OCI-LY3 (cell line): ENCODE data around the gene OVOL3.

Experiments
- H2AFZ ChIP-seq: fragments of 200-600, 300-600 bp; shearing (Covaris generic); 2 replicates; pipeline ENCODE4 v1.6.0; 2014; ENCODE audit warnings: antibody characterized with exemption, low read depth, low read length
- H3K27ac ChIP-seq: fragments of 200-600, 300-600 bp; sonication (generic); 2 replicates; pipeline ENCODE4 v1.5.1; 2014; ENCODE audit warnings: mild to moderate bottlenecking, low read length, moderate library complexity, mixed read lengths
- H3K27me3 ChIP-seq: fragments of 200-600, 300-600 bp; sonication (generic); 2 replicates; pipeline ENCODE4 v1.6.1; 2014; ENCODE audit warnings: low read depth, low read length, mixed read lengths
- H3K36me3 ChIP-seq: fragments of 200-600, 300-600 bp; sonication (generic); replicated peaks from 2 replicates; pipeline ENCODE3; 2014; ENCODE audit warnings: low read depth, low read length, mixed read lengths
- H3K4me1 ChIP-seq: fragments of 300-600, 200-600 bp; sonication (generic); 2 replicates; pipeline ENCODE4 v1.6.1; 2014; ENCODE audit warnings: low read length, mixed read lengths
- H3K4me2 ChIP-seq: fragments of 200-600, 300-600 bp; sonication (generic); 2 replicates; pipeline ENCODE4 v1.6.1; 2014; ENCODE audit warnings: low read length, mixed read lengths
- H3K4me3 ChIP-seq: fragments of 300-600, 200-600 bp; sonication (generic); 2 replicates; pipeline ENCODE4 v1.5.1; 2014; ENCODE audit warnings: antibody characterized with exemption, mild to moderate bottlenecking, low read length, moderate library complexity
- H3K79me2 ChIP-seq: fragments of 300-600, 200-600 bp; shearing (Covaris generic); 2 replicates; pipeline ENCODE4 v1.6.1; 2014; ENCODE audit warnings: mild to moderate bottlenecking, low read length, mixed read lengths
- H3K9ac ChIP-seq: fragments of 300-600, 200-600 bp; shearing (Covaris generic); 2 replicates; pipeline ENCODE4 v1.6.0; 2014; ENCODE audit warnings: mild to moderate bottlenecking, low read length, moderate library complexity
- H3K9me3 ChIP-seq: fragments of 200-600, 300-600 bp; shearing (Covaris generic); 2 replicates; pipeline ENCODE4 v1.6.1; 2014; ENCODE audit warnings: low read length, mixed read lengths; ENCODE audit not compliant: insufficient read depth
- H4K20me1 ChIP-seq: fragments of 200-600, 300-600 bp; sonication (generic); 2 replicates; pipeline ENCODE4 v1.6.1; 2016; ENCODE audit warnings: low read length, mixed read lengths; ENCODE audit not compliant: insufficient read depth
- EZH2phosphoT487 ChIP-seq: fragments of 200-600 bp; shearing (Covaris generic); IDR thresholded peaks from 2 replicates; pipeline ENCODE4 v1.6.1; 2018; ENCODE audit warnings: antibody characterized with exemption, mixed run types, low read depth
- TF ChIP-seq, protein P1 (sequence below): fragments of 200-600, 300-600 bp; sonication (generic); IDR thresholded peaks from 2 replicates; pipeline ENCODE4 v1.5.1; 2014; ENCODE audit warnings: antibody characterized with exemption, low read length, low read depth

The OVOL3 gene

DNA sequence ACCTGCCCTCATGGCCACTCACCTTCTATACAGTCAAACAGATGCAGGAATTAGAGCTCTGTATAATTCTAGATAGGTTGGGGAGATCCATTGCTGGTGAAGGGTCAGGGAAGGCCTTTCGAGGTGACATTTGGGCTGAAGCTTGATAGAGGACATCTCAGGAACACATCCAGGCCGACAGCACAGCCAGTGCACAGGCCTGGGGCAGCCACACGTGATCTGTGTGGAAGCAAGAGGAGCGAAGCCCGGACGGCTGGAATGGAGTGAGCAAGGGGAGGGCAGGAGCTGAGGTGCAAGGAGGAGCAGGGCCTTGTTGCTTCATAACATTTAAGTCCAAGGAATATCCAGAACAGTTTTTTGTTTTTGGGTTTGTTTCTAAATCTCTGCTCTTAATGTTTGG, 4.5 kb upstream of the OVOL3 start:
- H3K27me3 ChIP-seq: no peaks in the 10 kb centered on the region
- H3K36me3 ChIP-seq: peaks cover 60% of the 10 kb centered on the region
- no peaks in the 10 kb centered on the region for H4K20me1 ChIP-seq
- H3K4me1 ChIP-seq: peaks cover 4% of the 10 kb centered on the region; the same call in 1 of the 2 replicates
- H3K79me2 ChIP-seq: no peaks in the 10 kb centered on the region
- TF ChIP-seq, protein P1, sequence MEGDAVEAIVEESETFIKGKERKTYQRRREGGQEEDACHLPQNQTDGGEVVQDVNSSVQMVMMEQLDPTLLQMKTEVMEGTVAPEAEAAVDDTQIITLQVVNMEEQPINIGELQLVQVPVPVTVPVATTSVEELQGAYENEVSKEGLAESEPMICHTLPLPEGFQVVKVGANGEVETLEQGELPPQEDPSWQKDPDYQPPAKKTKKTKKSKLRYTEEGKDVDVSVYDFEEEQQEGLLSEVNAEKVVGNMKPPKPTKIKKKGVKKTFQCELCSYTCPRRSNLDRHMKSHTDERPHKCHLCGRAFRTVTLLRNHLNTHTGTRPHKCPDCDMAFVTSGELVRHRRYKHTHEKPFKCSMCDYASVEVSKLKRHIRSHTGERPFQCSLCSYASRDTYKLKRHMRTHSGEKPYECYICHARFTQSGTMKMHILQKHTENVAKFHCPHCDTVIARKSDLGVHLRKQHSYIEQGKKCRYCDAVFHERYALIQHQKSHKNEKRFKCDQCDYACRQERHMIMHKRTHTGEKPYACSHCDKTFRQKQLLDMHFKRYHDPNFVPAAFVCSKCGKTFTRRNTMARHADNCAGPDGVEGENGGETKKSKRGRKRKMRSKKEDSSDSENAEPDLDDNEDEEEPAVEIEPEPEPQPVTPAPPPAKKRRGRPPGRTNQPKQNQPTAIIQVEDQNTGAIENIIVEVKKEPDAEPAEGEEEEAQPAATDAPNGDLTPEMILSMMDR: no peak
- TF ChIP-seq EZH2phosphoT487: no peak
- no peak overlapping the region for H3K4me2 ChIP-seq
- H3K27ac ChIP-seq: no peak overlapping the region
- H2AFZ ChIP-seq: no peak overlapping the region
- no peaks in the 10 kb centered on the region for H3K9me3 ChIP-seq
- no peak overlapping the region for H3K9ac ChIP-seq
- H3K4me3 ChIP-seq: no peak overlapping the region

DNA sequence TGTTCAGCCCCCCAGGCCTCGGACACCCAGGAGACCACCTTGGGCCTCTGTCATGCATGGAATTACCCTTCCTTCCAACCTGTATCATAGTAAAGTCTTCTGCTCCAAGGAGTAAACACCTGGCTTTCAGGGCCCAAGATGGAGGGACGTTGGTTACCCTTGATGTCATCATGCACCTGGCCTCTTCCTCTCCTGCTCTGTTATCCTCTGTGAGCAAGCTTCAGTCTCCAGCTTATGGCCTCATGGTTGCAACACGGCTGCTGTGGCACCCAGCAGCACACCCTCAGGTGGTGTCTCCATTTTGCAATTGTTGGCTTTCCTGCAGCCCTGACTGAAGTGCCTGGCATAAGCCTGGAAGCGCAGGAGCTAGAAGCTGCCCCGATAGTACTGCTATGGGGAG, 4.0 kb upstream of the OVOL3 start:
- no peak overlapping the region for H3K27ac ChIP-seq
- H3K4me1 ChIP-seq: peaks cover 4% of the 10 kb centered on the region; the same call in 1 of the 2 replicates
- H3K9me3 ChIP-seq: no peaks in the 10 kb centered on the region
- no peak overlapping the region for H2AFZ ChIP-seq
- H3K4me3 ChIP-seq: no peak overlapping the region
- no peak overlapping the region for H3K9ac ChIP-seq
- no peak overlapping the region for H3K4me2 ChIP-seq
- no peak for TF ChIP-seq EZH2phosphoT487
- TF ChIP-seq, protein P1: no peak
- no peaks in the 10 kb centered on the region for H4K20me1 ChIP-seq
- H3K79me2 ChIP-seq: no peaks in the 10 kb centered on the region
- H3K36me3 ChIP-seq: peaks cover 63% of the 10 kb centered on the region
- H3K27me3 ChIP-seq: no peaks in the 10 kb centered on the region

DNA sequence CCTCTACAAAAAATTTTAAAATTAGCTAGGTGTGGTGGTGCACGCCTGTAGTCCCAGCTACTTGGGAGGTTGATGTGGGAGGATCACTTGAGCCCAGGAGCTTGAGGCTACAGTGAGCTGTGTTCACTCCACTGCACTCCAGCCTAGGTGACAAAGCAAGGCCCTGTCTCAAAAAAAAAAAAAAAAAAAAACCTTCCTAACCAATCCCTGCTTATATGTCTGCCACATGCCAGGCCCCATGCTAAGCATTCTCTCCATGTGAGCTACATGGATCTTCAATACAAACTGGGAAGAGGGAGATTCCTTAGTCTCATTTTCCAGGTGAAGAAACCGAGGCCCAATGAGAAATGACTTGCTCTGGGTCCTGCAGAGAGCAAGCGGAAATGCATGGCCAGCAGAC, 2.3 kb upstream of the OVOL3 start:
- Histone ChIP-seq H3K4me2 (no peak overlapping the region), H3K27ac (no peak overlapping the region), H3K9me3 (no peaks in the 10 kb centered on the region), H3K9ac (no peak overlapping the region), H3K36me3 (peaks cover 61% of the 10 kb centered on the region), H3K4me1 (peaks cover 8% of the 10 kb centered on the region), H3K27me3 (no peaks in the 10 kb centered on the region), H3K4me3 (no peak overlapping the region), H3K79me2 (peaks cover 12% of the 10 kb centered on the region), H4K20me1 (no peaks in the 10 kb centered on the region), H2AFZ (no peak overlapping the region)
- no peak for TF ChIP-seq EZH2phosphoT487
- TF ChIP-seq, protein P1: no peak

DNA sequence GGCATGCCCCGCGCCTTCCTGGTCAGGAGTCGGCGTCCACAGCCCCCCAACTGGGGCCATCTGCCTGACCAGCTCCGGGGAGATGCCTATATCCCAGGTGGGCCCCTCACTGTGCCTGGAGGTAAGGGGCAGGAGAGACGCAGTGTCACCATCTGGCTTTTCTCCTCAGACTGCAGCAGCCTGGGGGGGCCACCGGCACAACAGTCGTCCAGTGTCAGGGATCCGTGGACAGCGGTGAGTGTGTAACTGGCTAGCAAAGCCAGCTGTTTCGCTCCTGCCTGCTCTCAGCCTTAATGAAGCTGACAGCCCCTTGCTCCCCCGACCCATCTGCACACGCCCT, 227 bp downstream of the OVOL3 start:
- H3K27me3 ChIP-seq: no peaks in the 10 kb centered on the region
- no peaks in the 10 kb centered on the region for H3K9me3 ChIP-seq
- H4K20me1 ChIP-seq: 0 out of 2 replicates have a peak, but pooled peaks cover 1% of the 10 kb centered on the region
- H3K27ac ChIP-seq: no peak overlapping the region
- H2AFZ ChIP-seq: no peak overlapping the region
- H3K4me3 ChIP-seq: no peak overlapping the region
- peaks cover 14% of the 10 kb centered on the region for H3K4me1 ChIP-seq
- H3K79me2 ChIP-seq: peaks cover 24% of the 10 kb centered on the region
- peaks cover 41% of the 10 kb centered on the region for H3K36me3 ChIP-seq
- no peak overlapping the region for H3K9ac ChIP-seq
- no peak for TF ChIP-seq EZH2phosphoT487
- H3K4me2 ChIP-seq: no peak overlapping the region

- Histone ChIP-seq H3K4me2 (no peak overlapping the region), H3K79me2 (peaks cover 26% of the 10 kb centered on the region), H2AFZ (no peak overlapping the region), H3K9me3 (no peaks in the 10 kb centered on the region), H3K36me3 (peaks cover 32% of the 10 kb centered on the region), H3K27ac (no peak overlapping the region), H3K4me3 (no peak overlapping the region), H3K27me3 (no peaks in the 10 kb centered on the region), H3K4me1 (peaks cover 15% of the 10 kb centered on the region), H4K20me1 (0 out of 2 replicates have a peak, but pooled peaks cover 3% of the 10 kb centered on the region), H3K9ac (no peak overlapping the region)
- TF ChIP-seq, protein P1: no peak
- TF ChIP-seq EZH2phosphoT487: no peak
These were observed 1.7 kb downstream of the OVOL3 start for GRCh38 chr19:36112678-36113077.
